ENCODE data around the gene EFEMP1.
"Not testable (repeated sequence)": the region's sequence is repeated elsewhere in the genome, so short reads cannot be mapped to it uniquely, and the experiment has no call there.

EFEMP1 gene

DNA sequence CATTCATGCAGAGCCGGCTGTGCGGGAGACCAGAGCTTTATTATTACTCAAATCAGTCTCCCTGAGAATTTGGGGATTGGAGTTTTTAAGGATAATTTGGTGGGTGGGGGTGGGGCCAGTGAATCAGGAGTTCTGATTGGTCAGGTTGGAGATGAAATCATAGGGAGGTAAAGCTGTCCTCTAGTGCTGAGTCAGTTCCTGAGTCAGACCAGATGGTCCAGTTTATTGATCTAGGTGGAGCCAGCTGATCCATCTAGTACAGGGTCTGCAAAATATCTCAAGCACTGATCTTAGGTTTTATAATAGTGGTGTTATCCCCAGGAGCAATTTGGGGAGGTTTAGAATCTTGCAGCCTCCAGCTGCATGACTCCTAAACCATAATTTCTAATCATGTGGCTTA is 96.2 kb downstream of the EFEMP1 start:
- H3K9ac ChIP-seq (ENCODE audit: low read length in 5 of 5); H3K27me3 ChIP-seq (ENCODE audit: control insufficient read depth in 5 of 5, insufficient read depth in 4 of 5, low read length in 5 of 5); H3K9me3 ChIP-seq (ENCODE audit: control insufficient read depth in 5 of 5, low read length in 5 of 5); H3K4me3 ChIP-seq (ENCODE audit: low read depth in 1 of 5, low read length in 5 of 5); H3K27ac ChIP-seq (ENCODE audit: low read depth, low read length); H3K4me1 ChIP-seq (ENCODE audit: control insufficient read depth in 5 of 5, insufficient read depth in 5 of 5, low read length in 5 of 5); H3K36me3 ChIP-seq (ENCODE audit: control insufficient read depth in 5 of 5, insufficient read depth in 5 of 5, low read length in 5 of 5): not testable (repeated sequence)

DNA sequence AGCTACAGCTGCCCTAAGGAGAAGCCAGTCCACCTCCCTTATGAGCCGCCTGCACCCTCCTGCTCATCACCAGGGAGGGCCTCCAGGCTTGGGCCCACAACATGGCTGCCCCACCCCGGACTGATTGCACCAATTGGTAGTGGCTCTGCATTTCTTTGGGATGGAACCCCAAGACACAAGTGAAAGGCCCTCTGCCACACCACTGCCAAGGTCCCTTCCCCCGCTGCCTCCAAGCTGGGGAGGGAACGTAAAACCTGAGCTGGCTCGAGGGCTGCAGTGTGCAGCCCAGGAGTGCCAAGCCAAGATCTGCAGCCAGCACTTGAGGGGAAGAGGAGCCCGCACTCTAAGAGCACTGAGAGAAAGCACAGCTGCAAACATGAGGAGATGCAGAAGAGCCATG is 97.3 kb downstream of the EFEMP1 start:
- no peaks in the 10 kb centered on the region for H3K36me3 ChIP-seq (ENCODE audit: control insufficient read depth in 5 of 5, insufficient read depth in 5 of 5, low read length in 5 of 5)
- H3K27me3 ChIP-seq (ENCODE audit: control insufficient read depth in 5 of 5, insufficient read depth in 4 of 5, low read length in 5 of 5), result no peaks in the 10 kb centered on the region
- no peaks in the 10 kb centered on the region for H3K9me3 ChIP-seq (ENCODE audit: control insufficient read depth in 5 of 5, low read length in 5 of 5)
- H3K4me1 ChIP-seq (ENCODE audit: control insufficient read depth in 5 of 5, insufficient read depth in 5 of 5, low read length in 5 of 5), result no peaks in the 10 kb centered on the region
- no peak overlapping the region for H3K9ac ChIP-seq (ENCODE audit: low read length in 5 of 5)
- H3K4me3 ChIP-seq (ENCODE audit: low read depth in 1 of 5, low read length in 5 of 5), result no peak overlapping the region
- no peak overlapping the region for H3K27ac ChIP-seq (ENCODE audit: low read depth, low read length)

DNA sequence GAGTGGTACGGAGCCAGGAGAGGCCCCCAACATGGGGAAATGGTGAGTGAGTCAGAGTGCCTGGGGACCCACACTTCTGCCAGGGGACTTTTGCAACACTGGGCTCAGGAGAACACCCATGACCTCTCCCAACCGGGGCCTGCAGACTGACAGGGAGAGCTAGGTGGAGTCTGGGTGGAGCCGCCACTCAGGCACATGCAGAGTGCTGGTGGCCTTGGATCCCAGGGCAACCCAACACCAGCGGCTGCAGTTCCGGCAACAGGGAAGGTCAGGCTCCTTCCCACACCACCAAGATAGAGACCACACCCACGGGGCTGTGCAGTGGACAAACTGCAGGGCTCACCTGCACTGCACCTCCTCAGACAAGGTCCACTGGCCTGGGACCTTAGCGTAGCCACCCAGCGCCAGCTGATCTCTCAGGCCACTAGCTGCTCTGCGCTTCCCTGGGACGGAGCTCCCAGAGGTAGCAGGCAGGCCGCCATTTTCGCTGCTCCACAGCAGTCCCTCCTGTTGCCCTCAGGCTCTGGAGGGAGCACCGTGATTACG is 99.0 kb downstream of the EFEMP1 start:
- H3K9me3 ChIP-seq (ENCODE audit: control insufficient read depth in 5 of 5, low read length in 5 of 5), result no peaks in the 10 kb centered on the region
- no peaks in the 10 kb centered on the region for H3K27me3 ChIP-seq (ENCODE audit: control insufficient read depth in 5 of 5, insufficient read depth in 4 of 5, low read length in 5 of 5)
- no peak overlapping the region for H3K9ac ChIP-seq (ENCODE audit: low read length in 5 of 5)
- no peaks in the 10 kb centered on the region for H3K36me3 ChIP-seq (ENCODE audit: control insufficient read depth in 5 of 5, insufficient read depth in 5 of 5, low read length in 5 of 5)
- no peak overlapping the region for H3K27ac ChIP-seq (ENCODE audit: low read depth, low read length)
- no peaks in the 10 kb centered on the region for H3K4me1 ChIP-seq (ENCODE audit: control insufficient read depth in 5 of 5, insufficient read depth in 5 of 5, low read length in 5 of 5)
- H3K4me3 ChIP-seq (ENCODE audit: low read depth in 1 of 5, low read length in 5 of 5), result no peak overlapping the region

Data from subcutaneous abdominal adipose tissue (tissue), 5 donors.